Measurements from ENCODE around the gene ARHGDIA.

The ARHGDIA gene

DNA sequence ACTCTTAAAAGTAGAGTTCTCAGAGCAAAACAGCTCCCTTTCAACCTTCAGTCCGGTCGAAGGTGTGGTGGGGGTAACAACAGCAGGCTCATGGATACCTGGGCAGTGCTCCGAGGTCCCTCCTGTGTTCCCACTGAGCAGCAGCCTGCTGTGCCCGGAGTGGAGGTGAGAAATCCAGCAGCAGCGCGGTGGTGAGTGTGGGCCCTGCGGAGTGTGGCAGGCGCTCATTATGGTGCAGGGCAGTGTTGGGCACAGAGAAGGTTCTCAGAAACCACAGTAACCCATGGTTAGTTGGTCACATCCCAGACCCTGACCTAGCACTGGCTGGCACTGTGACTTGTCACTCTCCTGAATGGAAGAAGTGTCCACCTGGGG lies 5.8 kb downstream of the ARHGDIA start:
- Mint-ChIP-seq H3K9me3 (no peaks in the 10 kb centered on the region), H3K4me1 (peaks cover 43% of the 10 kb centered on the region), H3K36me3 (peaks cover 14% of the 10 kb centered on the region), H3K27ac (peak overlapping the region; percentile 65), H3K27me3 (no peaks in the 10 kb centered on the region), H3K4me3 (no peak overlapping the region)

DNA sequence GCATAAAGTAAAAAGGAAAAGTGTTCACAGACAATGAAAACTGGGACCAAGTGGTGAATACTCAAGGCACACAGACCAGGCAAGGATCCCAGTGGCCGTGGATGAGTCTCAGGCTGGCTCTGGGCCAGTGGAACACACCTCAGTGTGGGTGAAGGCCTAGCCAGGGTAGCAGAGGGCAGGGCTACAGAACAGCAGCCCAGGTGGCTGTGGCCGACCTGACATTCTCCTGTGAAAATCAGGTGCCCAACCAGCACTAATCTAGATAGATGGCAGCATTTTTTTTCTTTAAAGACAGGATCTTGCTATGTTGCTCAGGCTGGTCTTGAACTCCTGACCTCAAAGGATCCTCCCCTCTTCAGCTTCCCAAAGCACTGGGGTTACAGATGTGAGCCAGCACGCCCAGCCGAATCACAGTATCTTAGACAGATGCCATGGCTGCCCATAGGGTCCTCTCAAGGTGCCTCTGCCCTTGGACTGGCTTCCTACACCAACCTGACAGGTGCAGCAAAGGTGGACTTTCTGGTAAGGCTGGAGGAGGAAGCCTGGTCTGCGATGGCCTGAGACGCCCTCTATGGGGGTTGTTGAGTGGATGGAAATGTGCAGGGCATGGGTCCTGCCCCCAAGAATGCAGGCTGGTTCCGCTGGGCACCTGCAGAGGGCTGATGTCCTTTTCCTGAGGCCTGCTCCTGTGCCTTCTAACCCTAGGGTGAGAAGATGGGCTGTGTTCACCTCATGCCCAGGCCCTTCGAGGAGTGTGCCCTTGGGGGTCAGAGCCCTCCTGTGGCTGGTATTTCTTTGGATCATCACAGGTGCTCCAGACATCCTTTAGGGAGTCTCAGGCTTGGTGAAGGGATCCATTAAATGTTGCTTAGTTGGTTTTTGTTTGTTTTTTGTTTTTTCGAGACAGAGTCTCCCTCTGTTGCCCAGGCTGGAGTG lies 7.0 kb downstream of the ARHGDIA start:
- Mint-ChIP-seq H3K9me3 (no peaks in the 10 kb centered on the region), H3K27ac (peak overlapping the region; percentile 62), H3K4me3 (no peak overlapping the region), H3K4me1 (peaks cover 41% of the 10 kb centered on the region), H3K27me3 (no peaks in the 10 kb centered on the region), H3K36me3 (peaks cover 14% of the 10 kb centered on the region)

DNA sequence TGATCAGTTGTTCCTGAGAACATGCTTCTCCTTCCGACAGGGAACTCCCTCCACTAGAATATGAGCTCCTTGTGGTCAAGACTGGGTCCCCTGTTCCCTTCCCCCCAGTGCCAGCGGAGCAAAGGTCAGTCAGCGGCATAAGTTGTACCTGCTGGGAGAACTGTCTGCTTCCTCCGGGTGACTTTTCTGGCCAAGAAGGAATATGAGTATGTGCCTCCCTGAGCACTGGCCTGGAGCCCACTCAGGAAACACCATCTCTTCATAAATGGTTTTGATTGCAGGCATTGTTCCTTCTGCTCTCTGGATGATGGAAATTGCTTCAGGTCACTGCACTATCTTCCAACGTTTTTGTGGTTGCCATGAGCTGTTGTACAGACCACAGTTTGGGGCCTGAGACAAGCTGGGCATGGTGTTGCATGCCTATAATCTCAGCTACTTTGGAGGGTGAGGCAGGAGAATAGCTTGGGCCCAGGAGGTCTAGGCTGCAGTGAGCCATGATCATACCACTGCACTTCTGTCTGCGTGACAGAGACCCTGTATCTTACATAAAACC lies 7.9 kb downstream of the ARHGDIA start:
- peaks cover 13% of the 10 kb centered on the region for H3K36me3 Mint-ChIP-seq
- H3K9me3 Mint-ChIP-seq = no peaks in the 10 kb centered on the region
- H3K27ac Mint-ChIP-seq = peak overlapping the region; percentile 96
- H3K4me1 Mint-ChIP-seq = peaks cover 45% of the 10 kb centered on the region
- H3K4me3 Mint-ChIP-seq = peak overlapping the region; percentile 80
- H3K27me3 Mint-ChIP-seq = no peaks in the 10 kb centered on the region

DNA sequence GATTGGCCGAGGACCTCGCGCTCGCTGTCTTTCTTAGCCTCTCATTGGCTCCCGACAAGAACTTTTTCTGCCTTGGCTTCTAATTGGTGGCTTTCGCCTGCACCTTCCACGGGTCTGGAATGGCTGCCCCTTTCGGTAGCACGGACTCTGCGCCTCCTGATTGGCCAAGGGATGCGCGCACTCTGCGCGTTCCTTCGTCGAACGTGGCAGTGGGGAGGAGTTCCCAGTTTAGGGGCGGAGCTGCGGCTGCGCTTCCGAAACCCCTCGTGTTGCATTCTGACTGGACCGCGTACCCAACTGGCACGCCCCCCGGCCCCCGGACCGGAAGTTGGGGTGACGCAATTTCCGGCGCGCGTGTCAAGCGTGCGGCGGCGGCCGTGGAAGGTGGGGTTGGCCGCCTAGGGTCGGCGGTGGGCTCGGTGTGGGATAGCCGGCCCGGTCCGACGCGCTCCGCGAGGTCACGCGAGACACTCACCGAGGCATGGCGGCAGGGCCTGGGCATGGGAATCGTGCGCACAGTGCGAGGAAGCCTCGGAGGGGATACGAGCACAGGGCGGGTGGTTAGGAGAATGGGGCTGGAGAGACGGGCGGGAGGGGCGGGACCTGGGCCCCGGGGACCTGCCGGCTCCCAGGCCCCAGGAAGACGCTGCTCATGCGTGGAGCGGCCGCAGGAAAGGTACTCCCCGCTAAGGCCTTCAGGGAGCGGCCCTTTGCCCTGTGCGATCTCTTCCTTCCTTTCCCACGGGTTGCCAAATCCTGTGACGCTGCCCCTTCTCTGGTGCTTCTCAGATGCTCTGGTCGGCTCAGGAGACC lies 10.2 kb downstream of the ARHGDIA start:
- H3K9me3 Mint-ChIP-seq = no peaks in the 10 kb centered on the region
- H3K36me3 Mint-ChIP-seq = peaks cover 12% of the 10 kb centered on the region
- H3K4me1 Mint-ChIP-seq = peaks cover 45% of the 10 kb centered on the region
- no peaks in the 10 kb centered on the region for H3K27me3 Mint-ChIP-seq
- H3K27ac Mint-ChIP-seq = peak overlapping the region; percentile 89
- peak overlapping the region; percentile 92 for H3K4me3 Mint-ChIP-seq

DNA sequence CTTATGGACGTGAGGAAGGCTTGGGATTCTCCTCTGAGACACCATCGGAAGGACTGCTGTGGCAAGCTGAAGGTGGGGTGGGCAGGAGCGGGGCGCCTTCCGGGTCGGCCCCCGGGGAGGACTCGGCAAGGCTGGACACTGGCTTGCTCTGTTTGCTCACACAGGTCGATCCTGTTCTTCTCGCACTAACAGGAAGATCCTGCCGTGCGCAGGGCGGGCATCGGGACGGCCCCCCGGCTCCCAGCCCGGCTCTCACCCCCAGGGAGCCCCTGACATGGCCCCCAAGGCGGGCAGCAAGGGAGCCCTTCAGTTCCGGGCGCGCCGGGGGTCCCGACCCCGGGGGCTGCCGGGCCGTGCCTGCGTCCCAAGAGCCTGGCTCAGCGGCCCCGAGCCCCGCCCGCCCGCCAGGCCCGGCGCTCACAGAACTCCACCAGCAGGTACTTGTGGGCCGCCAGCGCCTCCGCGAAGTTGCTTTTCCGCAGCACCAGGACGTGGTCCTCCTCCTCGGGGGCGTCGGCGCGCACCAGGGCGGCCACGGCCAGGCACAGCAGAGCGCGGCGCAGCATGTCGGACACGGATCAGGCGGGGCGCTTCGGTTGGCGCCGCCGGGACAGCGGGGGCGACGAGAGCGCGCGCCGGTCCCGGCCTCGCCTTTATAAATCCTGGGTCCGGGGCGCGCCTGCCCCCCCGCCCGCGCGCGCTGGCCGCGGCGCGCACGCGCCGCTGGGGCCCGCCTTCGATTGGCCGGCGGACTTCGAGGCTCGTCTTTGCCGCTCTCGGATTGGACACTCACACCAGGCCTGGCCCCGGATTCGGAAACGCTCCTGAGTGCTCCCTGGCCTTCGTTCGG lies 11.0 kb downstream of the ARHGDIA start, which contains the start of gene P4HB:
TSS of gene P4HB (minus strand) at position 630 of the 850 bp plus-strand sequence. CDS start at position 566, 64 bp downstream.
- H3K36me3 Mint-ChIP-seq = peaks cover 12% of the 10 kb centered on the region
- H3K4me1 Mint-ChIP-seq = peaks cover 45% of the 10 kb centered on the region
- H3K27ac Mint-ChIP-seq = peak within 1 kb of the TSS; percentile 89
- peak within 1 kb of the TSS; percentile 92 for H3K4me3 Mint-ChIP-seq
- no peaks in the 10 kb centered on the region for H3K9me3 Mint-ChIP-seq
- no peaks in the 10 kb centered on the region for H3K27me3 Mint-ChIP-seq

DNA sequence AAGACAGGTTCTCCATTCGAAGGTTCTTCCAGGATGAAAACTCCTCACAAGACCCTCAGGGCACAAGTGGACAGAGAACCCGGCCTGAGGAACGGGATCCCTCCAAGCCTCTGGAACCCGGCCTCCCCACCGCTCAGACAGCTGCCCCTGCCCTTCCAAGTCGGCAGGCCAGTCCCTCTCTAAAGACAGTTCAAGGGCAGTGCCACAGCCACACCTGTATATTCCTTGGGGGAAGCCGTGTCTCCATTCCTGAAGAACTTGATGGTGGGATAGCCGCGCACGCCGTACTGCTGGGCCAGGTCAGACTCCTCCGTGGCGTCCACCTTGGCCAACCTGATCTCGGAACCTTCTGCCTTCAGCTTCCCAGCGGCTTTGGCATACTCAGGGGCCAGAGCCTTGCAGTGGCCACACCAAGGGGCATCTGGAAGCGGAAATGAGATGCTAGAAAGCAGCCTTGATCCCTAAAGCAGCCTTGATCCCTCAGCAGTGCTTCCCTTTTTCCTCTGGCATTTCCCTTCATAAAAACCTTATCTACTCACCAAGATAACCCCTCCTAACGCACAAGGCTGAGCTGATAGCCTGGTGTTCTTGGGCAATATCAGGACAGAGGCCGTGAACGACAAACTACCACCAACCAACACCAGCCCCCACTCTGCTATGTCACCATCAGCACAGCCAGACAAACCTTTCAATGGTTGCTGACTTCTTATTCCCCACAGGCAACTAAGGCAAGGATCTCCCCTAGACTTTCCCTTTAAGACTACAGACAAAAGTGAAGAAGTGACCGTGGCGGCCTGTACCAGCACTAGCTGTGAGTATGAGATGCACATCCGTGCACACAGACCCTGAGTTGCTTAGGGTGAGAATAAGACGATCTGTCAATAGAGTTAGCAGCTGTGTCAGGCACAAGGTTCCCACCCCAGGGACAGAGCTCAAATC lies 11.9 kb downstream of the ARHGDIA start:
- H3K9me3 Mint-ChIP-seq = no peaks in the 10 kb centered on the region
- H3K36me3 Mint-ChIP-seq = peaks cover 12% of the 10 kb centered on the region
- peak overlapping the region; percentile 92 for H3K4me3 Mint-ChIP-seq
- H3K4me1 Mint-ChIP-seq = peaks cover 40% of the 10 kb centered on the region
- H3K27me3 Mint-ChIP-seq = no peaks in the 10 kb centered on the region
- peak overlapping the region; percentile 38 for H3K27ac Mint-ChIP-seq

DNA sequence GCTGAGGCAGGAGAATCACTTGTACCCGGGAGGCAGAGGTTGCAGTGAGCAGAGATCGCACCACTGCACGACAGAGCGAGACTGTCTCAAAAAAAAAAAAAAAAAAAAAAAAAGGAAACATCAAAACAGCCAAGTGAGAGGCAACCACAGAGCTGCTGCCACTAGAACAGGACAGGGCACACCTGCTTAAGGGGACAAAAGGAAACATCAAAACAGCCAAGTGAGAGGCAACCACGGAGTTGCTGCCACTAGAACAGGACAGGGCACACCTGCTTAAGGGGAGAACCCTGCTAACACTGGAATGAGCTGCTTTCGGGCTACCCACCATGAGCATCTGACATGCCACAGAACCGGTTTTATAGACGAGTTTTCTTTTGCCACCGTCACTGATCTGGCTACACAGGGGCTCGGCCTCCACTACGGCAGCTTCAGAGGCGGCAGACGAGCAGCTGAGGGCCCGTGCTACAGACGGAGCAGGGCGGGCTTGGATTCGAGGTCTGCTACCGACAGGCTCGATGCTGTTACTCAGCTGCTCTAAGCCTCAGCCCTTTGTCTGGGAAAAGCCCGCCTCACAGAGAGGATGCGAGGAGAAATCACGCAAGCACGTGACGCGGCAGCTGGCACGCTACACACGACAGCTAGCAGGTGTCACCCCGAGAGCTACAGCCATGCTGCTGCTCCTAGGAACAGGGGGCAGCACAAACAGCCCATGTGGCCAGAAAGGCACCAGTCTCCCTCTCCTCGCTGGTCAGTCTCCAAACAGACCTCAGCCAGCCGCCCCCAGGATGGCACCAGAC lies 12.8 kb downstream of the ARHGDIA start:
- H3K4me1 Mint-ChIP-seq = peaks cover 31% of the 10 kb centered on the region
- peaks cover 9% of the 10 kb centered on the region for H3K36me3 Mint-ChIP-seq
- H3K4me3 Mint-ChIP-seq = peak overlapping the region; percentile 92
- no peaks in the 10 kb centered on the region for H3K27me3 Mint-ChIP-seq
- H3K27ac Mint-ChIP-seq = no peak overlapping the region
- H3K9me3 Mint-ChIP-seq = no peaks in the 10 kb centered on the region

DNA sequence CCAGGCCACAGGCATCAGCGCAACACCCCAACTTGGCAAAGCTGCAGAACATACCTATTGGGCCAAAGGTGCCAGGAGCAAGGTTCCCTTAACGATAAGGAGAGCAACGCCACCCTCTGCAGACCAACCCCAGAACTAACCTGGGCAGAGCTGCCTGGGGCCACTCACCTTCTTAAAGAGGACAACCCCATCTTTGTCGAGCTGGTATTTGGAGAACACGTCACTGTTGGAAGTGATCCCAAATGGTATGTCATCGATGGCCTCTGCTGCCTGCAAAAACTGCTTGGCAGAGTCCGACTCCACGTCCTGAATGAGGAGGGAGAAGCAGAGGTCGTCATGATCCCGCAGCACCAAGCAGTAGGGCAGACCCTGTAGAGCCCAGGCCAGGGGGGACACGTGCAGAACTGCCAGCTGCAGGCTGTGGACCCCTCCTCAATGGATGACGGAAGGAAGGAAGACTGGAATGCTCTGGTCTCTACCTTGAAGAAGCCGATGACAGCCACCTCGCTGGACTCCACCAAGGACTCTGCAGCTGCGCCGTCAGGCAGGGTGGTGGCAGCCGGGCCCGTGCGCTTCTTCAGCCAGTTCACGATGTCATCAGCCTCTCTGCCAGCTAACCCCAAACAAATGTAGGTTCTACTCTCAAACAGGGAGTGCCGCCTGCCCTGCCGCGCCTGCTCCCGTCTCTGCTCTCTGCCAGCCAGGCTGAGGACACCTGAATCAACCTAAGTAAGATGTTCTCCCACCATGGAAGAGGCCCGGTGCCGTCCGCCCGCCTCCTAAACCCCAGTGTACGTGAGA lies 16.0 kb downstream of the ARHGDIA start:
- no peaks in the 10 kb centered on the region for H3K27me3 Mint-ChIP-seq
- H3K27ac Mint-ChIP-seq = no peak overlapping the region
- no peak overlapping the region for H3K4me3 Mint-ChIP-seq
- peaks cover 4% of the 10 kb centered on the region for H3K36me3 Mint-ChIP-seq
- H3K4me1 Mint-ChIP-seq = peaks cover 16% of the 10 kb centered on the region
- no peaks in the 10 kb centered on the region for H3K9me3 Mint-ChIP-seq

DNA sequence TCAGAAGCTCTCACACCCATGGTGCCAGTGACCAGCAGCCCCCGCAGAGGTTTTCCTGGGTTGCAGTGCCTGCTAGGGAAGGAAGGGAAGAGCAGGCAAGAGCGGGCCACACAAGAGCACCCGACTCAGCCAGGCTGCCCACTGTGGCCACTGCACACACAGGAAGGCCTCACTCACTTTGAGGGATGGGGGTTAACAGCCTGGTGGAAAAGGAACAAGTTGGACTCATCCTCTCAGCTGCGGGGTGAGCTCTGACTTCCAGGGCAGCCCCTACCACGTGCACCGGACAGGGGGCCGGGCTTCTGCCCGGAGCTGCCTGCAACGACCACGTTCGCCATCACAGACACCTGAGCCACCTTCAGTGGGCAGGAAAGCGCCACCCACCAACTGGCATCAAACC lies 18.9 kb downstream of the ARHGDIA start:
- H3K4me1 Mint-ChIP-seq = no peaks in the 10 kb centered on the region
- H3K36me3 Mint-ChIP-seq = no peaks in the 10 kb centered on the region
- no peaks in the 10 kb centered on the region for H3K9me3 Mint-ChIP-seq
- H3K27ac Mint-ChIP-seq = no peak overlapping the region
- H3K4me3 Mint-ChIP-seq = no peak overlapping the region
- H3K27me3 Mint-ChIP-seq = no peaks in the 10 kb centered on the region

DNA sequence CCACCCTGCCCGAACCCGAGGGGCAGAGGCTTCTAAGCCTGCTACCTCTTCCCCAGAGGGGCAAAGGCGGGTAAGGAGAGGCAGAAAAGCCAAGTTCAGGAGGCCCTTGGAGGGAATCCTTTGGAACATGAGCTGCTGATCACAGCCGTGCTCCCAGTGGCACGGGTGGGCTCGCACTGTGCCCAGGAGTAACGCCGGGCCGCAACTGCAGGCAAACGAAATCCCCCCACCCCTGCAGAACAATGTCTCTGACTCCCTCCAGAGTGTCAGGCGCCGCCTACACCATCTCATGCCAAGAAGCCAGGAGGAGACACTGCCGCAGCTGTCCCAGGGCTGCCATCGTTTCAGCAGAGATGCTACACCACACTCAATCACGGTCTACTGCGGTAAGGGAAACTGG lies 19.7 kb downstream of the ARHGDIA start:
- Mint-ChIP-seq H3K36me3 (no peaks in the 10 kb centered on the region), H3K27ac (no peak overlapping the region), H3K4me3 (no peak overlapping the region), H3K9me3 (no peaks in the 10 kb centered on the region), H3K4me1 (no peaks in the 10 kb centered on the region), H3K27me3 (no peaks in the 10 kb centered on the region)

DNA sequence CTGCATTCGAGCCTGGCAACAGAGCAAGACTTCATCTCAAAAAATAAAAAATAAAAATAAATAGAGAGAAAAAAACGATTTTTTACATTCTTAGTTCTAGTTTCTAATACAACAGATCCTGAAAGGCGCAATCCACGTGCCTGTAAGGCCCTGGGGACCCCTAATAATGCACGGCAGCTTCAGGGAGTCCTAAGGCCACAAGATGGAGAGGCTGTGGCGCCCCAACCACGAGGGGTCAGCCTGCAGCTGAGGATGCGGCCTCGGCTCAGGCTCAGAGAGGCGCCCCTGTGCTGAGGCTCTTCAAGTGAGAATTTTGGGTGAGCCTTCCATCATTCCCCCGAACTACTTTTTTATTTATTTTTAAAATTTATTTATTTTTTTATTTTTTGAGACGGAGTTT lies 21.7 kb downstream of the ARHGDIA start:
- H3K4me3 Mint-ChIP-seq = no peak overlapping the region
- H3K27ac Mint-ChIP-seq = no peak overlapping the region
- no peaks in the 10 kb centered on the region for H3K9me3 Mint-ChIP-seq
- no peaks in the 10 kb centered on the region for H3K36me3 Mint-ChIP-seq
- no peaks in the 10 kb centered on the region for H3K27me3 Mint-ChIP-seq
- no peaks in the 10 kb centered on the region for H3K4me1 Mint-ChIP-seq

DNA sequence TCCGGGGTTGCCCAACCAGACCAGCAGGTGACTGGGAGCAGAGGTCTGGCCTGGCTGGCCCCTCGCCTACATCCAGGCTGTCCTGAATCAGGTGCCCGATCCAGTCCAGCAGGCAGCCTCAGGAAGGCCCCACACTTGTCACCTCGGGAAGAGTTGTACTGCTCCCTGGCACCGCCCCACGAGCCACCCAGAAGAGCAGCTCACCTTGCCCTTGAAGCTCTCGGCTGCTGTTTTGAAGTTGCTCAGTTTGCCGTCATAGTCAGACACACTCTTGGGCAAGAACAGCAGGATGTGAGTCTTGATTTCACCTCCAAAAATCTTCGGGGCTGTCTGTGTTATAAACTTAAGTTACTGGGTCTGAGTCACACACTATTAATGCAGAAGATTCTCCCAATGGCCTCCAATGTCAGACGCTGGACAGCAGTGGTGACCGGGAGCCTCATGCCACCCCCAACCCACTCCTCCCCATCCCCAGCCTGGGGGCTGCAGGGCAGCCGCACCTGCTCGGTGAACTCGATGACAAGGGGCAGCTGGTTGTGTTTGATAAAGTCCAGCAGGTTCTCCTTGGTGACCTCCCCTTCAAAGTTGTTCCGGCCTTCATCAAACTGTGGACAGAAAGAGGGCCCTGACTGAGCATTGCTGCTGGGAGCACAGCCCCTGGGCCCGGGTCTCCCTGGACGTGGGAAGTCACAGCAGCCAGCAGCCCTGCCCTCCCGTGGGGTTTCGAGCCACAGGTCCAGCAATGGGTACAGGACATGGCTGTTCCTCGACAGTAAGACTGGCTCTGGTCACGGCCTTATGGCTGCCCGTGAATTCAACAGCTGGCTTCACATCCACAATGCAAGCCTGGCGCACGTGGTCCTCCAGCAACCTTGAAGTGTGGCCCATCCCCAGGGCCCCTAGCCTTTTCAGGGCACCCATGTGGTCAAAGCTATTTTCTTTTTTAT lies 24.1 kb downstream of the ARHGDIA start:
- peaks cover 3% of the 10 kb centered on the region for H3K36me3 Mint-ChIP-seq

More for the DNA sequence above, 24.1 kb downstream of the ARHGDIA start:
- Mint-ChIP-seq H3K4me3 (no peak overlapping the region), H3K27me3 (no peaks in the 10 kb centered on the region), H3K27ac (no peak overlapping the region), H3K4me1 (no peaks in the 10 kb centered on the region), H3K9me3 (no peaks in the 10 kb centered on the region)
